Measurements from ENCODE around the gene HMGCS2.
"Not testable (repeated sequence)": the region's sequence is repeated elsewhere in the genome, so short reads cannot be mapped to it uniquely, and the experiment has no call there.

HMGCS2 gene

DNA sequence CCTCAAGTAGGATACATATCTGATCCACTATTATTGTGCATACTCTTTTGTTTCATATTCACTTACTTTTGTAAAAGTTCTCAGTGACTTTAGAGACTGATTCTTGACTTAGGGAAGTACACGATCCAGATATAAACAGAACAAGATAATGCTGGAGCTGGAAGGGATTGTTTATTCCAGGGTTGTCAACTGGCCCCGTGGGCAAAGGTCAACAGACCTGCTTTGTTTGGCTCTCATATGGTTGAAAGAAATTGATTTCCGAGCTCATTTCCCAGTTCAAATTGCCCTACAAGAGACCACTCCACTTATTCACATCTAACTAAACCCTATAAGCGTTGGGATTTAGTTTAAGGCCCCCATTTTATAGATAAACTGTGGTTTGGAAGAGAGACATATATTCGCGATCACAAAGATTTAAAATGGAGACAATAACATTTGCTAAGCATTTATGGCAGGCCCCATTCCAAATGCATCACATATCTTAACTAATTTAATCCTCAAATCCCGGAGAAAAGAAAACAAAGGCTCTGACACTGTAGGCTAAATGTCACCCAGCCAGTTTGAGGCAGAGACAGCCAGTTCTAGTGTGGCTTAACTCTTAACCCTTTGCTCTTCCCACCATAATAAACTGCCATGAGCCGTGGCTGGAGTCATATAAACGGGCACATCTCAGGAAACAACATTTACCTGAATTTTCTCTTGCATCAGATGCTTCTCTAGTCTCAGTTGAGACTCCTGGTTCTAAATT lies 21.9 kb upstream of the HMGCS2 start:
- DNase-seq (ENCODE audit: low spot score): no peak
- TF ChIP-seq, protein P1, sequence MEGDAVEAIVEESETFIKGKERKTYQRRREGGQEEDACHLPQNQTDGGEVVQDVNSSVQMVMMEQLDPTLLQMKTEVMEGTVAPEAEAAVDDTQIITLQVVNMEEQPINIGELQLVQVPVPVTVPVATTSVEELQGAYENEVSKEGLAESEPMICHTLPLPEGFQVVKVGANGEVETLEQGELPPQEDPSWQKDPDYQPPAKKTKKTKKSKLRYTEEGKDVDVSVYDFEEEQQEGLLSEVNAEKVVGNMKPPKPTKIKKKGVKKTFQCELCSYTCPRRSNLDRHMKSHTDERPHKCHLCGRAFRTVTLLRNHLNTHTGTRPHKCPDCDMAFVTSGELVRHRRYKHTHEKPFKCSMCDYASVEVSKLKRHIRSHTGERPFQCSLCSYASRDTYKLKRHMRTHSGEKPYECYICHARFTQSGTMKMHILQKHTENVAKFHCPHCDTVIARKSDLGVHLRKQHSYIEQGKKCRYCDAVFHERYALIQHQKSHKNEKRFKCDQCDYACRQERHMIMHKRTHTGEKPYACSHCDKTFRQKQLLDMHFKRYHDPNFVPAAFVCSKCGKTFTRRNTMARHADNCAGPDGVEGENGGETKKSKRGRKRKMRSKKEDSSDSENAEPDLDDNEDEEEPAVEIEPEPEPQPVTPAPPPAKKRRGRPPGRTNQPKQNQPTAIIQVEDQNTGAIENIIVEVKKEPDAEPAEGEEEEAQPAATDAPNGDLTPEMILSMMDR (IDR thresholded peaks at IDR 0.05; ENCODE audit: extremely low read depth, missing control alignments): no peak

GRCh38 chr1:119787776-119788175 lies 19.1 kb upstream of the HMGCS2 start:
- TF ChIP-seq, protein P1 (IDR thresholded peaks at IDR 0.05; ENCODE audit: extremely low read depth, missing control alignments): no peak
- DNase-seq (ENCODE audit: low spot score): no peak

- not testable (repeated sequence) for DNase-seq (ENCODE audit: low spot score)
Observed at GRCh38 chr1:119786473-119787050, 17.9 kb upstream of the HMGCS2 start.

DNA sequence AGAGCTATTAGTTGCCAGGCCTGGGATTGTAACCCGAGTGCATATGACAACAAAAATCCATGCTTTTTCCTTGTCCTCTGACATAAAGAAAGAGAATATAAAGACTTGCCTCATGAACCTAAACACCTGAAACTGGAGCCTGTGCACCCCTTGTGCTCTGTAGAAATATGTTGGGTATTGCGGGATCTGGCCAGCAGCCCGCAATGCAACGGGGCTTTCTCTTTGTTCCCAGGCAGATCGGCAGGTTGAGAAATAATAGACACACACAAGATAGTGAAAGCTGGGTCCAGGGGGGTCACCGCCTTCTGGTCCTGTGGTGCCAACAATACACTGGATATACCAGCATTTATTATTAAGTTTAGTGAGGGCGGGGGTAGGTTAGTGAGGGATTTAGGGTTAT lies 17.3 kb upstream of the HMGCS2 start:
- not testable (repeated sequence) for DNase-seq (ENCODE audit: low spot score)

DNA sequence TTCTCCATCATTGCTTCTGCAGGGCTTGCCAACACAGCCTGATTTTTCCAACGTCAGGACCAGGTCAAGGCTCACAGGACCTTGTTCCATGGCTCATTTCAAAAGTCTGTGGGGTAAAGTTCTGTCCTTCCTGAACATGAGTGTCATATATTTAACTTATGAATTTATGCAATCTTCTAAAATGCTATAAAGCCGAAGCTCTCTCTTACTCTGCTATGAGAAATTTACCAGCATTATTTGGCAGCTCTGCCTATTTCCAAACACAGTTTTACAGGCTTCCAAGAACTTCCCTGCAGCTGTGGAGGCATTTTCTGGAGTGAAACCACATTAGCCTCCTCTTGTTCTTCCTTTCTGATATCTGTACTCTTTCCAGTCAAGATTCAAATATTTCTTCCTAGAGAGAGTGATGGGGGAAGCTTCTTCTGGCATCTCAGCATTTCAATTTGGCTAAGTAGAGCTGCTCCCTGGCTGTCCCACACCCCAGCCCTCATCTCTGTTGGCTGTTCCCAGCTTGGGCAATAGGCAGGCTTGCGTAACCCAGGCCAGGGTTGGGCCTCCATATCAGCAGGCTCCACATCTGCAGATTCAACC lies 15.6 kb upstream of the HMGCS2 start:
- no peak for DNase-seq (ENCODE audit: low spot score)
- TF ChIP-seq, protein P1 (IDR thresholded peaks at IDR 0.05; ENCODE audit: extremely low read depth, missing control alignments): no peak

GRCh38 chr1:119783354-119784185 lies 14.9 kb upstream of the HMGCS2 start:
- DNase-seq (ENCODE audit: low spot score): no peak
- TF ChIP-seq, protein P1 (IDR thresholded peaks at IDR 0.05; ENCODE audit: extremely low read depth, missing control alignments): no peak

DNA sequence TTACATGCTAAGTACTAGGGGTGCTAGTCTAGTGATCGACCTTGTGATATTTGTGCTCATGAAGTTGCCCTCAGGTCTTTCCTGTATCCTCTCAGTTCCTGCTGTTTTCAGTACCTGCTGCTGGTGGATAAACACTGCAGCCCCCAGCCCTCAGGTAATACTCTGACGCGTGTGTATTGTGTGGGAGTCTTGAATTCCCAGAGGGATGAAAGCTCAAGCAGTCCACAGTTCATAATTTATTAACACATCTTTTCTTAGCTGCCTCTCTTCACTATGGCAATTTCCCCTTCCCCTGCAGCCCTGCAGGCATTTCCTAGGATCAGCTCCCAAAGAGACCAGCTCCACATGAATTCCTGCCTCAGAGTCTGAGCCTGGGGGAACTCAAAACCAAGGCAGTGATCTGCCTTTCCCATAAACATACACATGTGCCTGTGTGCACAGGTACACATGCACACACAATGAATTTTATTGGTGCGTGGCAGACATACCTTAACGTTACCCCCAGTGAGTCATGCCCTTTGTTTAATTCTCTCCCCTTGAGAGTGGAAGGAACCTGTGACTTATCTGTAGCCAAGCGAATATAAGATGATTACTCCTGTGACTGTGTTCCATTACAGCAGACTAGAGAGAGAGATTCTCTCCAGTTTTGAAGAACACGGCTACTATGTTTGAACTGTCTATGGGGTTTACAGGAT lies 14.1 kb upstream of the HMGCS2 start:
- DNase-seq (ENCODE audit: low spot score): no peak
- TF ChIP-seq, protein P1 (IDR thresholded peaks at IDR 0.05; ENCODE audit: extremely low read depth, missing control alignments): no peak

All from GM20000 (cell line).